ENCODE measurements around the gene AUH.

AUH gene

DNA sequence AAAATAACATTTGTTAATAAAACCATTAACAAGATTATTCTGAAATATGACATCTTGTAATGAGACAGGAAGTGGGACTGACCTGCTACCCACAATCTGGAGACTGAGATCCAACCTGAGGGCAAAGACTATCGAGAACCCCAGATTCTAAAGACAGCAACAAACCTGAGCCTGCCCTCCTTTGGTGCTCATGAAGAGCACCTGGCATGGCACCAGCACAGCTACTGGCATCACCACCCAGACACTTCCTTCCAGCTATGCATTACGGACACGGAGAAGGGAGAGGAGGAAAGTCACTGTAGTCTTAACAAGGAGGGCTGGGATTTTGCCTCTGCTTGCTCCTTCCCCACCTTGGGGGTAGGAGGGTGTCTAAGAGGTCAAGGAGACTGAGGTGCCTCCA is 105.5 kb downstream of the AUH start:
- no peak for DNase-seq (ENCODE audit: extremely low read depth in 1 of 2, low read depth in 1 of 2)

DNA sequence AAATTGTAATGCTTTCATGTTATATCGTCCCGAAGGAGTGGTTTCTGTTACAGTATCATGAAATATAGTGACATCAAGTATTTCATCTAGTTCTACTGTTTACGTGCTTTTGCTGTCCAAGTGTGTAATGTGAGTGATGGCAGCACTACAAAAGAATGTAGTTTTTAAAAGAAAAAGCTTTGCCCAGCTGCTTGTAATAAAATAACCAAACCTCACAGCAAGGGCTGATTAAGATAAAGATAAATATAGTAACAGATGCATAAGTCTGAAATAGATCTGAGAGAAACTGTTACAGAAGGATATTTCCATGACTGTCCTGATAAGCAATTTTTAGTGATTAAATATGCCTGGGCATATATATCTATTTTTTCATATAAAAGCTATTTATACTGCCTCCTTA is 106.4 kb downstream of the AUH start:
- DNase-seq (ENCODE audit: extremely low read depth in 1 of 2, low read depth in 1 of 2), result no peak

DNA sequence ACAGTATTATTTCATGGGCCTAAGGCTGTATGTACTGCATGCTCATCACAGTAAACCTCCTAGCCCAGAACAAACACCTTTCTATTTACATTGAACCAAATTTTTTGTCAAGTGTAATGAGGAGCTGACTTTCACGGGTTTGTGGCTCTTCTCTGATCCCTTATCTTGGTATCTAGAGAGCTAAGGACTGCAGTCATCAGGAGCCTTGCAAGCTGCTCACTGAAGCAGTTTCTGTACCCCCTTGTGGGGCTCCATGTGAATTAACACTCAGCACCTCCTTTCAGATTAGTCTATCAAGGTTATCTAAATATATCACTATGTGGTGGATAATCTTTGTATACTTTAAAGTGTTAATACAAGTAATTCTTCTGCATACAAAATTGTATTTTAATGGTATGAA is 108.2 kb downstream of the AUH start:
- no peak for DNase-seq (ENCODE audit: extremely low read depth in 1 of 2, low read depth in 1 of 2)

DNA sequence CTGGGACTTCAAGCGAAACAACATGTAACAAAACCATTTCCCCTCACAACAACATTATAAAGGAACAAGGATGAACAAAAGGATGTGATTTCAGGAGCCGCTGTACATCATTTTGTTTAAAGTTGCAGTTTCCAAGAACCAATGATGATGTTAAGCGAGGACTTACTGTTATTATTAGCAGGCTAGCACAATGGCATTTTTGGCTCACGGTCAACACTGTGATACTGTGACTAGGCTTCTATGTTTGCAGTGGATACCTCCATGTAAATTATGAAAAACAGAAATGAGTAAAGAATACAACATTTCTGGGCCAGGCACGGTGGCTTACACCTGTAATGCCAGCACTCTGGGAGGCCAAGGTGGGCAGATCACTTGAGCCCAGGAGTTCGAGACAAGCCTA is 113.0 kb downstream of the AUH start:
- no peak for DNase-seq (ENCODE audit: extremely low read depth in 1 of 2, low read depth in 1 of 2)

DNA sequence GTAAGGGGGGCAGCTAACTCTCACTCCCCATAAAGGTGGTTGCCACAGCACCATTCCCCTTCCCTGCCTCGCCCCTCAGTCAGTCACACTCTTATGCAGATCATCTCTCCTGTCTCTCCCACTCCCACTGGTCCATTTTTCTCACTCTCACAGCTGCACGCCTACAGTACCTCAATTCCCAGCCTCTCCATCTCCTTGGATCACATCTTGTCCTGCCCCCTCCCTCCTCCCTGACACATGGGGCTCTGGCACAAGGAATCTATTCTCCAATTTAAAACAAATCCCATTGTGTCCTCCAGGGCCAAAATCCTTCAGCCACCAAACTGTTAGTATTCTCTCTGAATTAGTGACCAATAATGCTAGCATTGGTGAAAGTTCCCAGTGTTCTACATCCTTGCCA is 114.4 kb downstream of the AUH start:
- DNase-seq (ENCODE audit: extremely low read depth in 1 of 2, low read depth in 1 of 2), result no peak

DNA sequence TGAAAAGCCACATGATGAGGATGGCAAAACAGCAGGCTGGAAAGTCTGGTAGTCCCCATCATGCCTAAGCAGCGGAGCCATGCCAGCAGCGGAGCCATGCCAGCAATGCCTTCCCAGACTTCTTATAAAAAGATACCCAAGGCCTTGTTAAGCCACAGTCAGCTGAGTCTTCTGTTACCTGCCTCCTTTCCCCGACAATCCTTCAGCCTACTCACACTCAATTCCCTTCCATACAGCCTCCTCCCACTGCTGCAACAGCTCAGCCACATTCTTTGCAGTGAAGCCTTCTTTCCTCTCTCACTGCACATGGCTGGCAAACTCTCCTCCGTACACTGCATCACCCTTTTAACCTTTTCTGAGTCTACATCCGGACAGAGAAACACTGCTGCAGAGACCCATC is 114.9 kb downstream of the AUH start:
- DNase-seq (ENCODE audit: extremely low read depth in 1 of 2, low read depth in 1 of 2), result no peak

DNA sequence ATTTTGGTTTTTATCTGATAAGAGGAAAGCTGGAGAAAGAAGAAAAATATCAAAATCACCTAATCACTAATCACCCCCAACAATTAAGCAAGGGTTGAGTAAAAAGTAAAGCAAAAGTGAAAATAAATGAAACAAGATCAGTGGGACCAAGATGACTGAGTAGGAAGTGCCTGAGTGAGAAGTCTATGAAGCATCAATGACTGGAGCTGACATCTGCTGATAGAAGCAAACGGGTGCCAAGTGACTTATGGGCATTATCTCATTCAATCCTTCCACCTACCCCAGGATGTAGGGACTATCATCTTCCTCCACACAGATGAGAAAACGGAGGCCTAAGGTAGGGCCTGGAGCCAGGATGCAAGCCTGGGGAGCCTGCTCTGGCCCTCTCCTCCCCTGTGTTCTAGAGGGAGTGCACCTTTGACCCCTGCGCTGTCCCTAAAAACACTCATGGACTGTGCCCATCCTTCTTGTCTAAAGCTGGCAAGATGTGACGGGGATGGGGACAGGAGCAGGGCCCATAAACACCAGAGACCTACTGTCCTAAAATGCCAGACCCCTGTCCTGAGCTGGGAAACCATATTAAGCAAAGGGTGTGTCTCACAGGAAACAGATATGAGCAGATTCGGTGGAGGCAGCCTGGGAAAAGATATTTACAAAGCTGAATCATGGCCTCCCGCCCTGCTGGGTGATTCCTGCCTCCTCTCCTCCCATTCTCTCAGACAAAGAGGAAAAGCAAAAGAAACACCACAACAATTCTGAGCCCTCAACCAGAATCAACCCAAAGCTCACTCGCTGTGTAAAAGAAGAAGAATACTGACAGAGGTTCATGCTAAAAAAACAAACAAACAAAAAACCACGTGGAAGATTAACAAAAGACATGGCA is 116.0 kb downstream of the AUH start:
- no peak for DNase-seq (ENCODE audit: extremely low read depth in 1 of 2, low read depth in 1 of 2)

DNA sequence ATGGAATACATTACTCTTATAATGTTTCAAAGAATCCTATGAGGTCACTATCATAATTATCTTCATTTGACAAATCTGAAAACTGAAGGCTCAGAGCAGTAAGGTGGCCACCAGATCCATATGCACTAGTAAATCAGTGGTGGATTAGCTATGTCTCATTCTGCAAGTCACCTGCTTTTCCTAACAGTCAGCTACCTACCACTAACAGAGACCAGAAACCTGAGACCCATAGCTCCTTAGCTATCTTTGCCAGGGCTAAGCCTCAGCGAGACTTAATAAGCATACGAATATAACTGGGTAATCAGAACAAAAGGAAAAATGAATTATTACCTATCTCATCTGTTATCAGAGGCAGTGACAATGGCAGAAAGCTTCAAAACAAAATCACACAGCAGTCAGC is 118.7 kb downstream of the AUH start:
- no peak for DNase-seq (ENCODE audit: extremely low read depth in 1 of 2, low read depth in 1 of 2)

DNA sequence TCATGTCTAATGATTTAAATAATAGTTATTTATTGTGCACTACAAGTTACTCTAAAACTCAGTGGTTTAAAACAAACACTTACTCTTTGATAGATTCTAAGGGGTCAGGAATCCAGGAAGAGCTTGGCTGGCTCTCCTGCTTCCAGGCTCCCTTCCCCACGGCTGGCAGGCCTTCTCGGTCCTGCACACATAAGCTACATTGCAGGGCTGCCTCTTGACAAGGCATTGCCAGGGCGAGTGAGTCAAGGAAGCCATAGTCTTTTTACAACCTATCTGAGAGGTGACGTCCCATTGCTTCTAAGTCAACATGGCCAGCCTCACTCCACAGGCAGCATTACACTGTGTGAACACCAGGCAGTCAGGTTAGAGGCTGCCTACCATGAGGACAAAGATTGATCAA is 119.8 kb downstream of the AUH start:
- no peak for DNase-seq (ENCODE audit: extremely low read depth in 1 of 2, low read depth in 1 of 2)

DNA sequence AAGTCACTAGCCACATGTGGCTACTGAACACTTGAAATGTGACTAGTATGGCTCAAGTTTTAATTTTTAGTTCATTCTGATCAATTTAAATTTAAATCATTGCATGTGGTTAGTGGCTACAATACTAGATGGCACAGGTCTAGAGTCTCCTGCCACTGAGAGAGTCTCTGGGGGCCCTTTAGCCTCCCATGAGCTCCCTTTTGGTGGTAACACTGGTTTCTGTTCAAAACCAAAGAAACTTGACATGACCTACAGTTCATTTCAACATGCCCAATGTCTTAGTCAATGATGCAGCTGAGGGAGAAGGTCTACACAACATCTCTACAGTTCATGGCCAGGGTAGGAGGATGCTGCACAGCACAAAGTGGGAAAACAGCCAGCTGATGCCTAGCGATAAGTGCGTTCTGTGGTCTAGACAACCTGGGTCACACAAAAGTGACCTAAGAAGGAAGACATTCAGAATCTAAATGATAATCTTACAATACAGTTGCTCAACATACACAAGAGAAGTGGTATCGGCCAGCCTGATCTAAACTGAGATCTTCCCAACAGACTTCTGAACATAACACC is 121.0 kb downstream of the AUH start:
- DNase-seq (ENCODE audit: extremely low read depth in 1 of 2, low read depth in 1 of 2), result no peak

DNA sequence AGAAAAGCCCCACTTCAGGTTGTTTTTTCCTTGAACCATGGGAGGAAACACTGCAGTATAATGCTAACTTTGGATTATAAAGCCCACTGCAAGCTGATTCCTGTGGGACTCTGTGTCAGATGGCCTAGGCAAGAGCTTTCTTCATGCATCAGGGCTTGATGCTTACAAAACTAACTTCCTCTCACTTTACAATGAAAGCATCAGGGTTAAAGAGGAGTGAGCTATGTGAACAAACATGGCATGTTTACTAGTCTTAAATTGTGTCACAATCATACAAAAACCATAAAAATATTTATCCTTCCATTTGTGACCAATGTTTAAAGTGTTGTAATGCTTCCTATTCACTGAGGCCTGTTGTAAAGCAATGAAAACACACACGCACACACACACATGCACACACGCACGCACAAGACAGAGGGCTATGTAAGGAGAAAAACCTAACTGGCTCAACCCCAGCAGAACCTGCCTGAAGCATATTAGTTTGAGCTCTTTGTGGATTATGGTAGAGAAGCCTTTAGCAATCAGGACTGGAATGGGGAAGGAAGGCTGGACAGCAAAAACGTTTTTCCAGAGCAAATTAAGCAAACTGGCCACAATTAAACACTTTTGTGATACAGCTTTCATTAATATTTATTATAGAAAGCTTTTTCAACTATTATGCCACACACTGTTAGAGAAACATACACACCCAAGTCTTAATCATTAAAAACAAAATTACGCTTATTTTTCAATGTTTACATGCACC is 122.2 kb downstream of the AUH start:
- no peak for DNase-seq (ENCODE audit: extremely low read depth in 1 of 2, low read depth in 1 of 2)

DNA sequence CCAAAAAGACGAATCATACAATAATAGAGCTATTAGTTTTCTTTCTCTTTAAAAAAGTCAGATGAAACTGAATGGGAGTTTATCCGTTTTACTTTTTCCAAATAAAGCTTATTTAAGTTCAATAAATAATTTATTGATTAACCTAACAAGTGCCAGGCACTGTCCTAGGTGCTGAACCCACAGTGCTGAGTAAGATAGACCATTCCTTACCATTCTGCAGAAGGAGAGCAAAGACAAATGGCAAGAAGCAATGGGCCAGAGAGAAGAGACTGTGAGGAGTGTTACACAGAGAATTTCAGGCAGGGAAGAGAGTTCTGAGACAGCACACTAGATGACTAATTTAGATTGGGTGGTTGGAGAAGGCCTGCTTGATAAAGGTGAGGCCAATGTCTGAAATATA is 127.2 kb downstream of the AUH start:
- no peak for DNase-seq (ENCODE audit: extremely low read depth in 1 of 2, low read depth in 1 of 2)

DNA sequence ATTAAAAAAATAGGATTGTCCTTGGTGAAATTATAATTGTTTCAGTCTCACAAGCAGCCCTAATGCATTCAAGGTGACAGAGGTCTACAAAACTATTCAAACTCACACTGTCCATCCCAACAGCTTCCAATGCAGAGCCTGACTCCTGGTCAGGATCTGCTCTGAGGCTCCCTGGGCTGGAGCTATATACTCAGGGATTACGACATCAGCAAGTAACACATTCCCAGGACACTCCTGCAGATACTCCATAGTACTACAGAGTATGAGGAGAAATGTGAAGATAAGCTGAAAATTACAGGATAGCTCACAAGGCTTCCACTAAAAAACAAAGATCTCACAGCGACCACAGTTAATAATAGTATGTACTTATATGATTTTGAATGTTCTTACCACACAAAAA is 130.1 kb downstream of the AUH start:
- no peak for DNase-seq (ENCODE audit: extremely low read depth in 1 of 2, low read depth in 1 of 2)

DNA sequence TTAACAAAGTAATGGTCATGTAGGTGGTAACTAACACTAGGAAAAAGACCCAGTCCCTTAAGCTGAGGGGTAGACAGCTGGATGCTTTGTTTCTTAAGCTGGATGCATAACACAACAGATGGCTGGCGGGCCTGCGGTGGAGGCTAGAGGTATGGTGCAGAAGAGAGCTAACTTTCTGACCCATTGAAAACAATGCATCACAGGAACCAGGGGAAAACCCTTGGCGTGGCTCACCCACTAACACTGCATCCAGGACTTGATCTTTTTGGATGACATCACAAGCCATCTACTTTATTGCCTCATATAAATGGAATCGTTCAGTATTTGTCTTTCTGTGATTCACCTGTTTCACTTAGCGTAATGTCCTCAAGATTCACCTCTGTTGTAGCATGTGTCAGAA is 138.7 kb downstream of the AUH start:
- DNase-seq (ENCODE audit: extremely low read depth in 1 of 2, low read depth in 1 of 2), result no peak

DNA sequence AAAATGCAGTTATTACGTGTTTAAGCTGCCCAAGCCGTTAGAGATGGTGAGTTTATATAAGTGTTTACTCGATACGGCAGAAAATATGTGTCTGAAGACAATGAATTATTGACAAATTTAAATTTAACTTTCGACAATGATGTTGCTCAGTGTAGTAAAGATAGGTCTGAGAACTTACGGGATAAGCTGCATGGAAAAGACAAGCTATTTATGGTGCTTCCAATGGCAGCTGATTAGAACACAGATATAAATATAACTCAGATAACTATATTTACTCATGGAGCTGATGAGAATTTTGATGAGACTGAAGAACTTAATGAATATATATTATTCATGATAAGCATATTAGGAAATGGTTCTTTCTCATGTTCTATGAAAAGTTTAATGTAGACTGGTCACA is 139.3 kb downstream of the AUH start:
- no peak for DNase-seq (ENCODE audit: extremely low read depth in 1 of 2, low read depth in 1 of 2)

DNA sequence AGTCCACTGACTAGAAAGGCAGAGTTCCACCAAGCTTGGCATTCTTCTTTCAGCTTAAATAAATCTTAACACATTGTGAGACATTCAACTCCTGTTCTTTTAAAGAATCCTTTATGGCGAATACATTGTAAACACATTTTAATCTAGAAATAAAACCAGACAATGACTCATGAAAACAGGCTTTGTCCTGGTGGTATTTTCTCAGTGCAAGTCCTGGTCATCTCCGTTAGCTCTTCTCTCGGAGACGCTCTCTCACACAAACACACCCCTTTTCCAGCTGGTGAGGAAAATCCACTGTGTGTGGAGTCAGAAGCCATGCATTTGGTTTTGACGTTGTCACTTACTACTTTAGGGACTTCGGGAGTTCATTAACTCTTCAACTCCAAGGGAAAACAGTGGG is 140.4 kb downstream of the AUH start:
- no peak for DNase-seq (ENCODE audit: extremely low read depth in 1 of 2, low read depth in 1 of 2)

DNA sequence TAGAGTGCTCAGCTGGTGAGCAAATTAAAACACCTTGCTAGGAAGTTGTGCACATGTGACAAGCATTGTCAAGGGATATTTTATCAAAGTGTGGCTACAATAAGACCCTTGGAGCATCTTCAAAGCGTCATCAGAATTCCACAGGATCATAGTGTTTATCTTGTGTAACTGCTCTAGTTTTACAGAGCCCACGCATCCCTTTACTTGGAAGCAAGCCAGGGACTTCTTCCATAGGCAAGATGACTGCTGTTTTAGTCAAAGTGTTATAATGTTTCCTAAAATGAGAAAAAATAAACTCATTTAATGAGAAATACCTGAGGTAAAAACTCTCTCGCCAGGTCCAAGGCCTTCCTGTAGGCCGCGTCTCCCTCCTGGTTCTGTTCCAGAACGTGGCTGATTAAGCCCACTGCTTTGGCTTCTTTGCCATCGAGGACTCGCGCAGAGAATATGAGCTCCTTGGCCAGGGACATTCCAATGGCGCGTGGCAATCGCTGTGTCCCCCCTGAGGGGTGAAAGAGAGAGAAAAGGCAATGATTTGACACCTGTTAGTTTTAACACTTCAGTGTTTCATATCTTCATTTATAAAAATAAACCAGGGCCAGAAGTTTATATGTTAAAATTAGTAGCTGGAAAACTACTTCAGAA is 141.1 kb downstream of the AUH start:
- no peak for DNase-seq (ENCODE audit: extremely low read depth in 1 of 2, low read depth in 1 of 2)

DNA sequence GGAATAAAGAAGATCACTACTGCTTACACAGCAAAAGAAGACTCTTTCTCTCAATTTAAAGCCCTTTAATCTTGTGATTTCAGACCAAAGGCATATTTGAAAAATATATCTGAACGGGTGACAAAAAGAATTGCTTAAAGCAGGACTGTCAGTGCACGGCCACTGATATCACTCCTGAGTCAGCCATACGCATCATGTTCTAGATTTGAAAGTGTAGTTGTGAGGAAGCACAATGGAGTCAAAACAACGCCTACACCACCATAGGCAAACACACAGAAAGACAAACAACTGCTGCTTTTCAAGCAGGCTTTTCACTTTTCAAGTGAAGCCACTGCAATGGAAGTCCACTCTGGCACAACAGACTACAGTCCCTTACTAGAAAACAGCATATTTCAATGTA is 141.7 kb downstream of the AUH start:
- DNase-seq (ENCODE audit: extremely low read depth in 1 of 2, low read depth in 1 of 2), result no peak

DNA sequence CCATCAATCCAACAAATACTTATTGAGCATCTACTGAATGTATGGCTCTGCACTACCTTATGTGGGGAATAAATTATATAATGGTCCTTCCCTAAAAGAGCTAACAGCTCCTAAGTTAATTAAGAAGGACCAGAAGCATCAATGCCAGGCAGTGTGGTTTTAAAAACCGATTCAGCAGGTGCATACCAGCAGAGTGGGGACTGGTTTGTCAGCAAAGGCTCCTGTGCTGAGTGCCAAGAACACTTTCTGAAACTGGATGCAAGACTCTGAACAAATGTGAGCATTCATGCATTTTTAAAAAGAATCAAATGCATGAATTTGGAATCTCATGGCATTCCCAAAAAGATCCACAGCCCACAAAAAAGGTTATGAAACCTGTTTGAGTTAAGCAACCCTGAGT is 142.2 kb downstream of the AUH start:
- DNase-seq (ENCODE audit: extremely low read depth in 1 of 2, low read depth in 1 of 2), result no peak

DNA sequence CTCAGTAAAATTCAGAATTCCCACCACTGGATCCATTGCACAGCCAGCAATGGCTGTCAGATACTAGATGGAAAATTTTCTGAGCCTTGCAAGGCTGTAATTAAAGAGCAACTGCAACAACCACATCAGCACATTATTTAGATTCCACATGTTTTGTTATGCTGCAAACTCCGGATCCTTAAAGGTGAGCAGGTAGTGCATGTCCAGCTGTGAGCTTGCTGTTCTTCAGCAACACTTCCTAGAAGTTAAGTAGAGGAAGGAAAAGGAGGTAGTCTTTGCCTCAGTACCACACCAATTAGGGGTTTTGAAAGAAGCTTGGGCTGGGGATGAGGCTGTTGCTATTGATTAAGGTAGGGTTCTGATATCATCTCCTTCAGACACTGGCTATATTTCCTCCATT is 144.3 kb downstream of the AUH start:
- DNase-seq (ENCODE audit: extremely low read depth in 1 of 2, low read depth in 1 of 2), result no peak

DNA sequence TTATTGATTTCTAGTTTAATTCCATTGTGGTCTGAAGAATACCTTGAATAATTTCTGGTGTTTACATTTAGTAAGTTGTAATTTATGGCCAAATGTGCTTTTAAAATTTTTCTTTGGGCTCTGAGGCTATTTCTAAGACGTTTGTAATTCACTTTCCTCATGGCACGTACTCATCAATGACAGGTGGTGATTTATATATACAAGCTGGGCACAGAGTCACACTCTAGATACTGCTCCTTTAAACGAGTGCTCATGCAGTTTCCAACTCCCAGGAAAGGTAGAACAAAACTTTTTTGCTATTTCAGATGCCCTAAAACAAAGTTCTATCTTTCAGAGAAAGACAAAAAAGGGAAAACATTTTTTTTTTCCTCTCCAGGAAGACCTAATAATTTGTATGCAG is 146.9 kb downstream of the AUH start:
- DNase-seq (ENCODE audit: extremely low read depth in 1 of 2, low read depth in 1 of 2), result no peak

DNA sequence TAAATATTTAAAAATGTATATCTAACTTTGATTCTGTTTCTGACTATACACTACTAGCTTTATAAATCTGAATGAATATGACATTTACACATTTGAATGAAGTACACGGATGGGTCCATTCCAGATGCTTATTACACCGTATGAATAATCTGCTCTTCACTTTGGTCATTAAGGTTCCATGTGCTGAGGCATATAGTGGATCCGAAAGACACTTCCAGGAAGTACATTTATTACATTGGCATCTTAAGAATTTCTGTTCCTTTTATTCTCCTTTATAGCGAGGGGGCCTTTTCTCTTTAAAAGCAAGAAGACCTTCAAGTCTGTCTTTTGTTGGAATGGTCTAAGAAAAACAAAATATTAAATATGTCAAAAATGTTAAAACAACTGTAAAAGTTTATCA is 147.6 kb downstream of the AUH start:
- DNase-seq (ENCODE audit: extremely low read depth in 1 of 2, low read depth in 1 of 2), result no peak
